NCI-H748 (cell line): Measurements from ENCODE around the gene EIPR1.

Experiments used
- DNase-seq: peaks from one replicate; lab custom pipeline; 2025; ENCODE audit not compliant: unreplicated experiment; lab: John Stamatoyannopoulos, UW

The EIPR1 gene

GRCh38 chr2:3377612-3378432, at the start of gene EIPR1:
TSS of gene EIPR1 (minus strand) at chr2:3377818. CDS start at chr2:3377689, 129 bp downstream.
- peak; percentile 99 for DNase-seq

- DNase-seq: peak; percentile 30
Measured at GRCh38 chr2:3427272-3427671, 49.7 kb upstream of the EIPR1 start.

DNA sequence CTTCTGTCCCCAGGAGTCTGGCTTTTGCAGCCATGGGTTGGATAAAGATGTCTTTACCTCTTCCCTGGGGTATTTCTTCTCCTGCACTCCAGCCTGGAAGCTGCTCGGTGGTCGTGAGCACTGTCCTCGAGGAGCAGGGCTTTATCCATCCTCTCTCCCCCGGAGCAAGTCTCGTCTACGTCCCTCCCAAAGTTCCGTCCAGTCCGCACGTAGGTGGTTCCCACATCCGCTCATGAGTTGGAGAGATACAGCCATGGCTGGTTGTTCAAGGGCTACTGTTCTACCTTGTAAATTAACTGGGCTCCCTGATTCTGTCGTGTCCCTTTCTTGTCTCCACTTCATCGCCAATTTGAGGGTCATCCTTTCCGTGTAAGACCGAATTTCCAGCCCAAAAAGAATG, 49.0 kb upstream of the EIPR1 start:
- no peak for DNase-seq

GRCh38 chr2:3424171-3424795, 46.7 kb upstream of the EIPR1 start:
- DNase-seq: no peak

- peak; percentile 69 for DNase-seq
Measured at GRCh38 chr2:3423492-3424170, 46.0 kb upstream of the EIPR1 start.

DNA sequence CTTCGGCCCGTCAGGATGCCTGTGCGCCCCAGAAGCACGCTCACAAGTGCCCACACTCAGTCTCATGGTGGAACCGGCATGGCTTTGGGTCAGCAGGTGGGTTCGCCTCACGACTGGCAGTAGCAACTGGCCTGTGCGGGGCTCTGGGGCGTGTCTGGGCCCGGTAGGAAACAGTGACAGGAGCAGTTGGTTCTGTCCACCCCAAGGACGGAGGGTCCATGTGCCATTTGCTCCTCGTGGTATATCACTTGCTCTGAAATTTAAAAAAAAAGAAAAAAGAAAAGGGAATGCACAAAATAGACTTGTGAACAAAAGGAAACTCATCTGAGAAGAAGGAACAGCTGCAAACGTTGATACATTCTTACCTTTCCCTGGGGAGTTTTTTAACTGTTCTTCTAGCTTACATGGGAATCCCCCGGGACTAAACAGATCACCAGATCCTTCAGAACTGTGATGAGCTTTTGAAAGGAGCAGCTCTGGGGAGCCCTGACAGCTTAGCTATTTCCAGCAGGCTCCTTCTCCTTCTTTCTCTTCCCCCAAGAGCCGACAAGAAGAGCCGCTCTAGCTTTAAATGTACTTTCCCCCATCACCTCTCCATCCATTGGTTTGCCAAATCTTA, 44.7 kb upstream of the EIPR1 start:
- DNase-seq: no peak

GRCh38 chr2:3421580-3421979, 44.0 kb upstream of the EIPR1 start:
- DNase-seq: no peak

- no peak for DNase-seq
Measured at GRCh38 chr2:3420769-3421397, 43.3 kb upstream of the EIPR1 start.

DNA sequence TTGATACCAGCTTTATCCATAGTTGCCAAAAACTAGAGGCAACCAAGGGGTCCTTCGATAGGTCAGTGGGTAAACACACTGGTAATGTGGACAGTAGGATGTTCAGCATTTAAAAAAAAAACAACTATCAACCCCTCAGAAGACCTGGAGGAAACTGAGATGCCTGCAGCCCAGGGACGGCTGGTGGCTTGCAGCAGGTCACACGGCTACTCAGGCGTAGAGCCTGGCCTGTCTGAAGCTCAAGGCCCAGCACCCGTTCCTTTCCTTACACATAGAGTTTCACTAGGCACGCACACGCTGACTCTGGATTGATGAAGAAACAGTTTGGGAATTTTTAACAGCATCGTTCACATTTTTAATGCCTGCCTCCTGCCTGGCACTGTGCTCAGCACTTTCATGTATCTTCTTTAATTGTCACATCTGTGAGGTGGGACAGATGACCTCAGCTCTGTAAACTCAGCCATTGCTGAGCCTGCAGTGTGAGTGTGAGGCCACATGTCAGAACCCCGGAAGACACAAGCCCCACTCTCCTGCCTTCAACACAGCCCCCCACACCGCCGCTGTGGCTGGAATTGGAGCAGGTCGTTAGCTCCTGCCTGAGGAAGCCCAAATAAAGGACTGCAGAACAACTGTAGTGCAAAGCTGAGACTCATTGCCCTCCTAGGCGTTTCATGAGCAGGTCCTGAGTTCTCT, 42.6 kb upstream of the EIPR1 start:
- DNase-seq: no peak

DNA sequence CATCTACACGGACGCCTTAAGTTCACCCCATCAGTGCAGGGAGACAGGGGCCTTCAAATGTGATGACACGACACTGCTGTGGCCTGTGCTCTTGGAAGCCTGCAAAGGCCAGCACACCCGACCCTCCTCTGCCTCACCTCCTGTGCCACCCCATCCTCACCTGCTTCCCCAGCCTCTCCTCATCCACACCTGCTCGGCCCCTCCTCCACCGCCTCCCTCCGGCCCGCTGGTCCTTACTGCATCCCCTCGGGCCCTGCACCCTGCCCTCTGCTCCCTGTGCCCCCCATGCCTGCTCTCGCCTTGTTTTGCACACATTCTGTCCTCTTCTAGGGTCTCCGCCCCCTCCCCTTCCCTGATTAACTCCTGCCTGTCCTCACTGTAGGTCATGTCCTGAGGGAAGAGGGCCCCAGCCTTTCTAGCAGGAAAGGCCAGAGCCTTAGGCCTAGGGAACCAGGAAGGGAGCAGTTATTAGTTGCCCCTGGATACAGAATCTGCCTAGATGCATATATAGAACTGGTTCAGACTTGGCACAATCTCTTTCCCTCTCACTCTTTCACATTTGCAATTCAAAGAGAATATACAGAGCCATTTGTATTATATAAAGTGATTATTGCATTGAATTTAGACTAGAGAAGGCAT, 41.3 kb upstream of the EIPR1 start:
- DNase-seq: no peak

DNA sequence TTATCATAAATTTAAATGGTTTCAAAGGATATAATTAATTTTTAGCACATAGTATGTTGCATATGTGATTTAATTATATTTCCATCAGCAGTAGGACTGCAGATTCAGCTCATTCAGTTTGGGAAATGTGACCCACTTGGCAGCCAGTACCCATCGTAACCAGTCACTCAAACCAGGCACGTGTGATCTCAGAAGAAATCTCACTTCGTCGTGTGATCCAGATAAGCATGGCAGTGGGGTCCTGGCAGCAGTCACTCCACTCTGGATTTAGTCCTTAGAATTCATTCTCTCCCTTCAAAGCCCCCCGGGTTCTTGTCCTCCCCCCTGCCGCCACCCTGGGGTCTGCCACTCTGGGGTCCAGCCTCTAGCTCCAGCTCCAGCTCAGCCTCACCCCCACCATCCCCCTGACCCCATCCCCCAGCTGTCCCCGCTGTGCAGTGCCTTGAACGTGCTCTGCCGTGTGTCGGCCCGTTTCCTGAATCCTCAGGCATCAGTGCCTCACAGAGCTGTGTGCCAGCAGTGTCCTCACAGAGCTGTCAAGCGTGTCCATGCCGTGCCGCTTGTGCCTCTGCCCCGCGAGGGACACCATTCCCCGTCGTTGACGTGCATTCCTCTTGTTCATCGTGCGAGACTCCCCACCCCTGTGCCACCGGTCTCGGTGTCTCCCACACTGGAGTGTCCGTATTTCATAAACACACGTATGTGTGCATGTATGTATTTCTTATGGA, 36.7 kb upstream of the EIPR1 start:
- no peak for DNase-seq

- peak; percentile 51 for DNase-seq
Measured at GRCh38 chr2:3413697-3414096, 36.1 kb upstream of the EIPR1 start.

GRCh38 chr2:3411103-3411502, 33.5 kb upstream of the EIPR1 start:
- no peak for DNase-seq

GRCh38 chr2:3409627-3410170, 32.1 kb upstream of the EIPR1 start:
- no peak for DNase-seq

GRCh38 chr2:3408781-3409180, 31.2 kb upstream of the EIPR1 start:
- no peak for DNase-seq

- no peak for DNase-seq
Measured at GRCh38 chr2:3406501-3406900, 28.9 kb upstream of the EIPR1 start.

GRCh38 chr2:3405876-3406275, 28.3 kb upstream of the EIPR1 start:
- no peak for DNase-seq

DNA sequence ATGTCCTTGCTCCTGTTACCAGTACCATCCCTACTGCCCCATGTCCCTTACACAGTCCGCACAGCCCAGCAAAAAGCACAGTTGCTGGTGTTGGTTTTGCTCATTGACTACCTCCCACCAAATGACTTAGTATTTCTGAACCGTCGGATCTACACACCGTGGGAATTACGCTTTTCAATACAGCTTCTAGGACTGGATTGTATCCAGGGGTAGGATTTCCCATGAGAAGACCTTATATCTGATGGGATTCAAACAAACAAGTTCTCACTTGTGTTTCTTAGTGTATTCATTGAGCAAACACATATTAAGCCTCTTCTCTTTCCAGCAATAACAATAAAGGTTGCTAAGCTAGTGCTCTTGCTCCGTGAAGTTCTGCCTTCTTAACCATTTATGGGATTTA, 27.7 kb upstream of the EIPR1 start:
- no peak for DNase-seq

GRCh38 chr2:3404349-3404894, 26.8 kb upstream of the EIPR1 start:
- no peak for DNase-seq
